ENCODE data around the gene NT5C3B. TPM values are rescaled to one million over a fixed set of nuclear protein-coding genes. Genes with fewer than 3 reads are reported as not detected.

The NT5C3B gene
- total and polyA plus RNA-seq, 4 donors, result 74.0 to 151 (median 106) TPM

DNA sequence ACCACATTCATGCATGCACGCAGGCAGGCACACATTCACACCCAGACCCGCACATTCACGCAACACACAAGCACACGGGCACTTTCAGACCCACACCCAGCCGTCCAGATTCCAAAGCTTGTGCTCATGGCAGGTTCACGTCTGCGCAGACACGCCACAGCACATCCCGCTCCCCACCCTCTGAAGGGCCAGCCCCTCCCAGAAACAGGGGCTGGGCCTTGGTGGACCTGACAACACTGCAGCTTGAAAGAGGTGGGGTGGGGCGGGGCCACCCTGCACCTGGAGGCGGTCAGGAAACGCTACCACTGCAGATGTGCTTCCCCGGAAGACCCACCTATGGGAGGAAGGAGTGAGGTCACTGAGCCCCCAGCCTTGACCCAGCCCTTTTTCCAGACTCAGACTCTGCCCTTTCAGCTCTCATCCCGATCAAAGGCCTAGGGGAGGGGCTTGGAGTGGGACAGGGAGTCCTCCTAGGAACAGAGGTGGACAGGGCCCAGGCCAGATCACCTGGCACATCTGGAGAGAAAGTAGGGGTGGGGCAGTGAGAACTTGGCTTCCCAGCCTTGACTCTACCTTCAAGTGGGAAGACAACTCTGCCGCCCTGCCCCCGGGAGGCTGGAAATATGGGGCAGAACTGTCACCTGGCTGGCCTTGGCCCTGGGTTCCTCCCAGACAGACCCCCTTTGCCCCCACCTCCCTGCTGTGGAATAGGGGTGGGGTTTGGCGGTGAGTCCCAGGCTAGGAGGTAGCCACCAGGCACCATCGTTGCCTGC is 35.2 kb downstream of the NT5C3B start:
- Histone ChIP-seq H3K27me3 (ENCODE audit: control insufficient read depth, insufficient read depth, low read length) (no peaks in the 10 kb centered on the region), H3K4me1 (ENCODE audit: control insufficient read depth, insufficient read depth, low read length) (peaks cover 14% of the 10 kb centered on the region), H3K27ac (ENCODE audit: low read depth, low read length) (peak overlapping the region; percentile 29), H3K36me3 (ENCODE audit: control insufficient read depth, insufficient read depth, low read length) (peaks cover 16% of the 10 kb centered on the region), H3K4me3 (ENCODE audit: low read depth, low read length) (no peak overlapping the region), H3K9me3 (ENCODE audit: control insufficient read depth, insufficient read depth, low read length) (no peaks in the 10 kb centered on the region)
- 66% methylated on average over 8 of the region's 18 CpGs for WGBS (ENCODE audit: insufficient coverage)
- DNase-seq (ENCODE audit: low read depth in 4 of 6, low spot score in 6 of 6), result no peak

DNA sequence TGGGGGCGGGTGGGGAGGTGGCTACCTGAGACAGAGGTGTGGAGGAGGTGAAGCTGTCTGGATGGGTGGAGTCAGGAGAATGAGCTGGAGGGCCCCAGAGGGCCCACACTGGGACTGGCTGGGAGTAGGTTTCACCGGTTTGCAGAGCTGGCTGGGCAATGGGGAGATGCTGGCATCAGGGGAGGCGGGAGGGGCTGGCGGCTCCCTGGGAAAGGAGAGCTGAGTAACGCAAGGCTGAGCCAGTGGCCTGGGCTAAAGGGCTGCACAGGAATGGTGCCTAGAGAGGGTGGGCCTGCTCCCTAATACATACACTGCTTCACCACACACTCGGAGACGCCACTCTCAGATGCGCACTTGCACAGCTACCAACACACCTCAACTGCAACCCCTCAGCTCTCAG is 36.7 kb downstream of the NT5C3B start:
- WGBS (ENCODE audit: insufficient coverage), result 87% methylated on average over 6 of the region's 8 CpGs
- H3K27ac ChIP-seq (ENCODE audit: low read depth, low read length), result no peak overlapping the region
- H3K9me3 ChIP-seq (ENCODE audit: control insufficient read depth, insufficient read depth, low read length), result no peaks in the 10 kb centered on the region
- H3K27me3 ChIP-seq (ENCODE audit: control insufficient read depth, insufficient read depth, low read length), result peaks cover 2% of the 10 kb centered on the region
- DNase-seq (ENCODE audit: low read depth in 4 of 6, low spot score in 6 of 6), result no peak
- peaks cover 14% of the 10 kb centered on the region for H3K4me1 ChIP-seq (ENCODE audit: control insufficient read depth, insufficient read depth, low read length)
- no peak overlapping the region for H3K4me3 ChIP-seq (ENCODE audit: low read depth, low read length)
- peaks cover 16% of the 10 kb centered on the region for H3K36me3 ChIP-seq (ENCODE audit: control insufficient read depth, insufficient read depth, low read length)

DNA sequence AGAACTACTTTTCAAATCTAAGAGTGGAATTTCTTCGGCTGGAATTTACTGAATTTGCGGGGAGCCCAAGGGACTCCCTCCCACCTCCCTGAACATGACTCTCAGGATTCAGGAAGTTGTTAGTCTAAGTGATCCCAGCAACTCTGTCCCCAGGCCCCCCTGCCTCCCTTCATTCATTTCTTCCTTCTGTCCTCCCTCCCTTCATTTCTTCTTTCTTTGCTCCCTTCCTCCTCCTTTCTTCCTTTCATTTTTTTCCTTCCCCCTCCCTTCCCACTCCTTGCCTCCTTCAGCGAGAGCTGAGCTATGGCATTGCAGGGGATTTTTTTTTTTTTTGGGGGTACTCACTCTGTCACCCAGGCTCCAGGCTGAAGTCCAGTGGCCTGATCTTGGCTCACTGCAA is 38.7 kb downstream of the NT5C3B start:
- no peaks in the 10 kb centered on the region for H3K9me3 ChIP-seq (ENCODE audit: control insufficient read depth, insufficient read depth, low read length)
- H3K36me3 ChIP-seq (ENCODE audit: control insufficient read depth, insufficient read depth, low read length), result peaks cover 5% of the 10 kb centered on the region
- WGBS (ENCODE audit: insufficient coverage), result no CpG with 5 or more reads among the region's 3 CpGs

DNA sequence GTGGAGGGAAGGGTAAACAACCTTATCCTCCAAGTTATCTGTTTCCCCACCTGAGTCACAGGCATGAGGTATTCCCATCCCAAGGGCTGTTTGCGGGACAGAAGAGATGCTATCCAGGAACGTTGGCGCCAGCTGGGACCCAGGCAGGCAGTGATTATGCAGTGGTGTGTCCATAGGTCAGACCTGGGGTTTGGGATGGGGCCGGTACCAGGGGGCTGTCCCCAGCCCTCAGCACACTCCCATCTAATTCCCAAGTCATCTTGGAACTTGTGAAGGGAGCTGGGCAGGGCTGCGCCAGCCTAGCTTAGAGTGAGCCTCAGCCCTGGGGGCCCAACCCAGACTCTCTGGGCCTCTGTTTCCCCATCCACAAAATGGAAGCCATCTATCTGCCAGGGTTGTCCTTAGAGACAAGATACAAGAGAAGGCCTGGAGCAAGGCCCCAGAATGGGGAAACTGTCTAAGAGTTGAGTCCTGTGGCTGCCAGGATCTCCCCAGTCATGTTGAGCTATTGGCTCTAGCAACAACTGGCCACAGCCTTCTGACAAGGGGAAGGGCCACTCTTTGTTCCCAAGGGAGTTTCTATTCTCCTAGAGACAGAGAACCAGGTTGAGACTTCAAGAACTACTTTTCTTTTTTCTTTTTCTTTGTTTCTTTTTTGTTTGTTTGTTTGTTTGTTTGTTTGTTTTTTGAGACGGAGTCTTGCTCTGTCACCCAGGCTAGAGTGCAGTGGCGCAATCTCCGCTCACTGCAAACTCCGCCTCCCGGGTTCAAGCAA is 39.7 kb downstream of the NT5C3B start:
- 83% methylated on average over 2 of the region's 10 CpGs for WGBS (ENCODE audit: insufficient coverage)
- Histone ChIP-seq H3K9me3 (ENCODE audit: control insufficient read depth, insufficient read depth, low read length) (no peaks in the 10 kb centered on the region), H3K27me3 (ENCODE audit: control insufficient read depth, insufficient read depth, low read length) (peaks cover 9% of the 10 kb centered on the region), H3K4me3 (ENCODE audit: low read depth, low read length) (no peak overlapping the region), H3K27ac (ENCODE audit: low read depth, low read length) (no peak overlapping the region), H3K4me1 (ENCODE audit: control insufficient read depth, insufficient read depth, low read length) (peaks cover 26% of the 10 kb centered on the region), H3K36me3 (ENCODE audit: control insufficient read depth, insufficient read depth, low read length) (no peaks in the 10 kb centered on the region)
- no peak for DNase-seq (ENCODE audit: low read depth in 4 of 6, low spot score in 6 of 6)

More for the DNA sequence above, 38.7 kb downstream of the NT5C3B start:
- DNase-seq (ENCODE audit: low read depth in 4 of 6, low spot score in 6 of 6), result no peak
- Histone ChIP-seq H3K4me3 (ENCODE audit: low read depth, low read length) (no peak overlapping the region), H3K4me1 (ENCODE audit: control insufficient read depth, insufficient read depth, low read length) (peaks cover 30% of the 10 kb centered on the region), H3K27me3 (ENCODE audit: control insufficient read depth, insufficient read depth, low read length) (peaks cover 9% of the 10 kb centered on the region), H3K27ac (ENCODE audit: low read depth, low read length) (no peak overlapping the region)

DNA sequence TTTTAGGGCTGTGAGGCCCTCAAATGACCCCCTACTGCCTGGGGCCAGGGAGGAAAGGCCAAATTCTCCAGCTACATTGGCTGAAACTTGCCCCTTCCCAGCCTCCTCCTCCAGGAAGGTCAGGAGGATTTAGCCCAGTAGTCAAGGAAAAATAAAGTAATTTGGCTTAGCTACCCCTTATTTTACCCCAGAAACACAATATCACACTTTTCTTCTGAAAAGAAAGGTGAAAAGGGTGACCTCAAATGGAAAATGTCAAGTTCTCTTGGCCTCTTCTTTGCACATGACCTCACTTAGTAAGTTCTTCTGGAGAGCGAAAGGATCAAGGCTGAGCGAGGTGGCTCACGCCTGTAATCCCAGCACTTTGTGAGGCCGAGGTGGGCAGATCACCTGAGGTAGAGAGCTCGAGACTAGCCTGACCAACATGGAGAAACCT is 41.5 kb downstream of the NT5C3B start:
- peaks cover 9% of the 10 kb centered on the region for H3K27me3 ChIP-seq (ENCODE audit: control insufficient read depth, insufficient read depth, low read length)
- no peaks in the 10 kb centered on the region for H3K9me3 ChIP-seq (ENCODE audit: control insufficient read depth, insufficient read depth, low read length)
- H3K4me3 ChIP-seq (ENCODE audit: low read depth, low read length), result no peak overlapping the region
- H3K36me3 ChIP-seq (ENCODE audit: control insufficient read depth, insufficient read depth, low read length), result no peaks in the 10 kb centered on the region
- no peak overlapping the region for H3K27ac ChIP-seq (ENCODE audit: low read depth, low read length)
- 87% methylated on average over 4 of the region's 5 CpGs for WGBS (ENCODE audit: insufficient coverage)
- DNase-seq (ENCODE audit: low read depth in 4 of 6, low spot score in 6 of 6), result no peak
- peaks cover 25% of the 10 kb centered on the region for H3K4me1 ChIP-seq (ENCODE audit: control insufficient read depth, insufficient read depth, low read length)

DNA sequence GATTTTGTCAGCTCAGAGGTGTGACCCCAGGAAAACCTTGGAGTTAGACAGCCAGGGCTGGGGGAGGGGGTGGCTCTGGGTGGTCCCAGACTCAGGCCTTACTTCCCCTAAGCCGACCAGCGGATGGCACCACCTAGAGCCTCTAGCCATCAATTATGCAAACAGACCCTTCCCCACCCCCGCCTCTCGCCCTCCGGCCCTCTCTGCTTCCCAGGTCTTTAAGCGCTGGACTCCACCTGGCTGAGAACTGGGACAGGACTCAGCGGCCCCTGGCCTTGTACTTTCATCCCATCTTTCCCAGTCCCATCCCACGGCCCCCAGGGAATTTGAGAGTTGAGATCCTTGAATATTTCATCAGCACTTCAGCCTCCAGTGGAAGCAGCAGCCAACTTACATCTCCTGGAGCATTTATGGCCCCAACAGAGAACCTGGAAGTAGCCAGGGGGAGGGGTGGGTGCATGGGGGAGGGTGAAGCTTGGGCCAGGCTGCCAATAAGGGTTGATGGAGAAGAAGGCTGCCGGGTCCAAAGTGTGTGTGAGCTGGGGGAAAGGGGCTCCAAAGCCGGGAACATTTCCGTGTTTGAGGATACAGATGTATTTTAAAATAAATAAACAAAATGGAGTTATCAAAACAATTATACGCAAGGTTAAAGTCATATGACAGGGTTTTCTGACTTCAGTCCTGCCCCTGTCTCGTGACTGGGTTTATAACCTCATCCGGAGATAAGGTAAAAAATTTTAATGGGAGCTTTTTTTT is 42.1 kb downstream of the NT5C3B start:
- H3K36me3 ChIP-seq (ENCODE audit: control insufficient read depth, insufficient read depth, low read length), result no peaks in the 10 kb centered on the region
- peaks cover 25% of the 10 kb centered on the region for H3K4me1 ChIP-seq (ENCODE audit: control insufficient read depth, insufficient read depth, low read length)
- H3K9me3 ChIP-seq (ENCODE audit: control insufficient read depth, insufficient read depth, low read length), result no peaks in the 10 kb centered on the region
- H3K27ac ChIP-seq (ENCODE audit: low read depth, low read length), result peak overlapping the region; percentile 6
- H3K4me3 ChIP-seq (ENCODE audit: low read depth, low read length), result no peak overlapping the region
- WGBS (ENCODE audit: insufficient coverage), result 37% methylated on average over 9 of the region's 14 CpGs
- H3K27me3 ChIP-seq (ENCODE audit: control insufficient read depth, insufficient read depth, low read length), result peaks cover 9% of the 10 kb centered on the region
- no peak for DNase-seq (ENCODE audit: low read depth in 4 of 6, low spot score in 6 of 6)

DNA sequence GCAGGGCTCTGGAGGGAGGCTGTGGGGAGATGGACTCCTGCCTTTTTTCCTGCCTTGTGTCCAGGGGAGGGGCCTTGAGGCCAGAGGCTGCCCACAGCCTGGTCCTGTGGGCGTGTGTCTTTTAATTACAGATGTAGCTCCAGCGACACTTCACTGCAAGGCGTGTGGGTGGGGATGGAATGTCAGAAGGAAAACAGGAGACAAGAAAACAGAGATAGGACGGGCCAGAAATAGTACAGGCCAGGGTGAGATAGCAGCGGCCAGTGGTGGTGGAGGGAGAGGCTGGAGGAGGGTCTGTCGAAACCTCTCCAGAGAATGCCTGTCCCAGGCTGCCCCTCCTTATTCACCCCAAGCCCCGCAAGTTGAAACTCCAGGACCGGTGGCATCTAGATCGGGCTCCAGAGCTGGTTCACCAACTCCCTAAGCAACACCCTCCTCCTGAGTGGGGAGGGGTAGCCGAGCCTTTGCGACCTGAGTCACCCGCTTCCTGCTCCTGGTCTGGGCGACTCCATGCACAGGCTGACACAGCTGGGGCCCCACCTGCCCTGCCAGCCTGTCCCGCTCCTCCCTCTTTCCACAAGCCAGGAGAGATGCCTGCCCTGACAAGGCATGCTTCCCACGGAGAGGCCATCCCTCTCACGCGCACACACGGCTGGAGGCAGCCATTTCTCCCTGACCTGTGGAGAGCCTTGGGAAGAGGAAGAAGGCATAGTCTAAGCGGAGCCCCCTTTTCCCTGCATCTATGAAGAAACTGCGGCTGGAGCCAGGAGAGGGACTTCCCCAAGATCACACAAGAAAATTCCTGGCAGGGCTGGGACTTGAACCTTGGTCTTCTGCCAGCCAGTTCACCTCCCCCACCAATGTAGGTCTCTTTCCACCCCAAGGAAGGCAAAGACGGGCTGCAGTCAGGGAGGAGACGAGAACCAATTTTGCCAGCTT is 42.9 kb downstream of the NT5C3B start:
- no peak for DNase-seq (ENCODE audit: low read depth in 4 of 6, low spot score in 6 of 6)
- WGBS (ENCODE audit: insufficient coverage), result 49% methylated on average over 16 of the region's 22 CpGs
- peaks cover 25% of the 10 kb centered on the region for H3K4me1 ChIP-seq (ENCODE audit: control insufficient read depth, insufficient read depth, low read length)

DNA sequence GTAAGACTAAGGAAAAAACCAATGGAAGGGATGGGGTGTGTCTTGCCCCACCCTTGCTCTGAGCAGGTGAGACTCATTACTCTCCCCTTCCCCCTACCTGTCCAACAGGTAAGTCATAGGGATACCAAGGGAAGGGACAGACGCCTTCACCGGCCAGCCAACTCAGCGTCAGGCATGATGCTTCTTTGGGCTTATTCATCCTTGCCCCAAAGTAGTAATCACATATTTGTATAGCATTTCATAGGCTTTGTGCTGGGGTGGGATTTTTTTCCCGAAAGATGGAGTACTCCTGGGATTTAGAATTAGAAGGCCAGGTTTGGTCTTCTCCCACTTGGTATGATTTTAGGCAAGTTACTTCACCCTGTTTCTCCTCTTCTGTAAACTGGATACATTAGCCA is 49.0 kb downstream of the NT5C3B start:
- H3K27ac ChIP-seq (ENCODE audit: low read depth, low read length), result no peak overlapping the region
- no peaks in the 10 kb centered on the region for H3K27me3 ChIP-seq (ENCODE audit: control insufficient read depth, insufficient read depth, low read length)
- H3K9me3 ChIP-seq (ENCODE audit: control insufficient read depth, insufficient read depth, low read length), result no peaks in the 10 kb centered on the region
- no peak overlapping the region for H3K4me3 ChIP-seq (ENCODE audit: low read depth, low read length)
- peaks cover 24% of the 10 kb centered on the region for H3K4me1 ChIP-seq (ENCODE audit: control insufficient read depth, insufficient read depth, low read length)
- no peaks in the 10 kb centered on the region for H3K36me3 ChIP-seq (ENCODE audit: control insufficient read depth, insufficient read depth, low read length)
- WGBS (ENCODE audit: insufficient coverage), result no CpG with 5 or more reads among the region's 4 CpGs
- no peak for DNase-seq (ENCODE audit: low read depth in 4 of 6, low spot score in 6 of 6)

More for the DNA sequence above, 42.9 kb downstream of the NT5C3B start:
- peaks cover 9% of the 10 kb centered on the region for H3K27me3 ChIP-seq (ENCODE audit: control insufficient read depth, insufficient read depth, low read length)
- H3K27ac ChIP-seq (ENCODE audit: low read depth, low read length), result peak overlapping the region; percentile 57
- no peak overlapping the region for H3K4me3 ChIP-seq (ENCODE audit: low read depth, low read length)
- no peaks in the 10 kb centered on the region for H3K9me3 ChIP-seq (ENCODE audit: control insufficient read depth, insufficient read depth, low read length)
- no peaks in the 10 kb centered on the region for H3K36me3 ChIP-seq (ENCODE audit: control insufficient read depth, insufficient read depth, low read length)
